ENCODE measurements around the gene PPP2R5B.

- TF ChIP-seq SUZ12 (IDR thresholded peaks at IDR 0.05; ENCODE audit: extremely low read depth, insufficient read depth, insufficient read length) (no peak), ZNF274 (IDR thresholded peaks at IDR 0.05; ENCODE audit: low read depth, low read length) (no peak)
Measured at GRCh38 chr11:64933935-64934681, 9.6 kb downstream of the PPP2R5B start.

Measured in NT2/D1 (cell line).